HG03097 (cell line): ENCODE results near the gene SYNJ1.
"Not testable (repeated sequence)": the region's sequence is repeated elsewhere in the genome, so short reads cannot be mapped to it uniquely, and the experiment has no call there.

Experiments
- ATAC-seq: cut with Tn5 transposase; IDR thresholded peaks from one replicate; pipeline ENCODE4 v1.9.1; 2021; ENCODE audit not compliant: unreplicated experiment, low FRiP score

SYNJ1 gene

GRCh38 chr21:32727687-32728455 lies at the start of gene SYNJ1:
Gene SYNJ1 (minus strand): TSS chr21:32728013. CDS start chr21:32726895, 1,118 bp downstream.
- peak; percentile 88 for ATAC-seq

- ATAC-seq, result no peak
These were observed 49.5 kb upstream of the SYNJ1 start for GRCh38 chr21:32777269-32777668.

GRCh38 chr21:32776743-32777142 lies 48.9 kb upstream of the SYNJ1 start:
- no peak for ATAC-seq

GRCh38 chr21:32773048-32773344 lies 45.2 kb upstream of the SYNJ1 start:
- not testable (repeated sequence) for ATAC-seq

- ATAC-seq, result no peak
These were observed 44.7 kb upstream of the SYNJ1 start for GRCh38 chr21:32772281-32773047.

GRCh38 chr21:32770871-32771523 lies 43.2 kb upstream of the SYNJ1 start:
- ATAC-seq, result peak; percentile 40

- ATAC-seq, result no peak
These were observed 40.7 kb upstream of the SYNJ1 start for GRCh38 chr21:32768530-32768929.

- no peak for ATAC-seq
These were observed 37.2 kb upstream of the SYNJ1 start for GRCh38 chr21:32765058-32765457.

- ATAC-seq, result no peak
These were observed 36.4 kb upstream of the SYNJ1 start for GRCh38 chr21:32764186-32764585.

GRCh38 chr21:32757804-32758203 lies 30.0 kb upstream of the SYNJ1 start:
- ATAC-seq, result no peak

GRCh38 chr21:32756096-32756495 lies 28.3 kb upstream of the SYNJ1 start:
- no peak for ATAC-seq

- ATAC-seq, result no peak
These were observed 26.2 kb upstream of the SYNJ1 start for GRCh38 chr21:32753818-32754585.

GRCh38 chr21:32750405-32750804 lies 22.6 kb upstream of the SYNJ1 start:
- no peak for ATAC-seq

GRCh38 chr21:32749662-32750061 lies 21.8 kb upstream of the SYNJ1 start:
- ATAC-seq, result no peak

- no peak for ATAC-seq
These were observed 20.7 kb upstream of the SYNJ1 start for GRCh38 chr21:32748529-32748928.

- no peak for ATAC-seq
These were observed 19.6 kb upstream of the SYNJ1 start for GRCh38 chr21:32747396-32747795.

GRCh38 chr21:32746711-32747110 lies 18.9 kb upstream of the SYNJ1 start:
- ATAC-seq, result not testable (repeated sequence)

- ATAC-seq, result no peak
These were observed 14.6 kb upstream of the SYNJ1 start for GRCh38 chr21:32742396-32742795.

GRCh38 chr21:32741336-32741735 lies 13.5 kb upstream of the SYNJ1 start:
- ATAC-seq, result no peak

- no peak for ATAC-seq
These were observed 12.1 kb upstream of the SYNJ1 start for GRCh38 chr21:32739946-32740345.

- ATAC-seq, result not testable (repeated sequence)
These were observed 8.3 kb upstream of the SYNJ1 start for GRCh38 chr21:32736083-32736482.
